GM21529 (cell line): ENCODE results near the gene YIPF2.
"Not testable (repeated sequence)": the region's sequence is repeated elsewhere in the genome, so short reads cannot be mapped to it uniquely, and the experiment has no call there.

Experiments
- ATAC-seq: cut with Tn5 transposase; IDR thresholded peaks from one replicate; pipeline ENCODE4 v1.9.1; 2021; ENCODE audit not compliant: unreplicated experiment

The YIPF2 gene

GRCh38 chr19:10928563-10929401, at the start of gene YIPF2, which contains the start of gene TIMM29:
YIPF2 (minus strand) TSS chr19:10928639; CDS start chr19:10928410, 229 bp downstream.
TIMM29 (plus strand) TSS chr19:10928811; CDS start chr19:10928823, 12 bp downstream.
- ATAC-seq = peak; percentile 80

GRCh38 chr19:10977742-10978092, 49.3 kb upstream of the YIPF2 start:
- ATAC-seq = no peak

DNA sequence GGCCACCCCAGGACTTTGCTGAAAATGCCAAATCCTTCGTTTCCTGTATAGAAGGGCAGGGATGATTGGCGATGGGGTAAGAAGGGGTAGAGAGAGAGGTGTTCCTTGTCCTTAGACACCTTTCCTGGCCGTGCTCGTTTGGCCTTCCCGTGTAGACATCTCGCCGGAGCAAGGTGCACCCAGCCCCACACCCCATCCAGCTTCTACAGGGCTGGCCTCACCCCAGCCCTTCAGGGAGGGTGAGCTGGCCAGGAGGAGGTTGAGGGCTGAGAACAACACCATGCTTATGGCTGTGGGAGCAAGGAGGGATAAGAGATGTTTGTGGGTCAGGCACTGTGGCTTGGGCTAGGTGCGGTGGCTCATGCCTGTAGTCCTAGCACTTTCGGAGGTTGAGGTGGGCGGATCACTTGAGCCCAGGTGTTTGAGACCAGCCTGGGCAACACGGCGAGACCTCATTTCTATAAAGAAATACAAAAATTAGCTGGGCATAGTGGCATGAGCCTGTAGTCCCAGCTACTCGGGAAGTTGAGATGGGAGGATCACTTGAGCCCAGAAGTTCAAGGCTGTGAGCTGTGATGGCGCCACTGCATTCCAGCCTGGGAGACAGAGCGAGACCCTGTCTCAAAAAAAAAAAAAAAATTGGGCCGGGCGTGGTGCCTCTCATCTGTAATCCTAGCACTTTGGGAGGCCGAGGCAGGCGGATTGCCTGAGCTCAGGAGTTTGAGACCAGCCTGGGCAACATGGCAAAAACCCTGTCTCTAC, 47.9 kb upstream of the YIPF2 start:
- no peak for ATAC-seq

- no peak for ATAC-seq
Measured at GRCh38 chr19:10975374-10976130, 47.1 kb upstream of the YIPF2 start.

DNA sequence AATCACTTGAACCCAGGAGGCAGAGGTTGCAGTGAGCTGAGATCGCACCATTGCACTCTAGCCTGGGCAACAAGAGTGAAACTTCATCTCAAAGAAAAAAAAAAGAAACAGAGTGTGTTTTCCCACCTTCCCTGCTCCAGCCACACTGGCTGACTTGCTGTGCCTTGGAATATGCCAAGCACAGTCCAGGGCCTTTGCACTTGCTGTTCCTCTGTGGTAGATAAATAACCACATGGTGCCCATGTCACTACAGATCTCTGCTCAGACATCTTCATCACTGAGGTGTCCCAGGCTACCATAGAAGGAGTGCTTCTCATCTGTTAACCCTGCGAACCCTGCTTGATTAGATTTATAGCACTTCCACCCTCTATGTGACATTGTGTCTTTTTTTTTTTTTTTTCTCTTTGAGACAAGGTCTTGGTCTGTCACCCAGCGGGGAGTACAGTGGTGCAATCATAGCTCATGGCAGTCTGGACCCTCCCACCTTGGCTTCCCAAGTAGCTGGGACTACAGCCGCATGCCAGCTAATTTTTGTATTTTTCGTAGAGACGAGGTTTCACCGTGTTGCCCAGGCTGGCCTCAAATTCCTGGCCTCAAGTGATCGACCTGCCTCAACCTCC, 42.8 kb upstream of the YIPF2 start:
- no peak for ATAC-seq

DNA sequence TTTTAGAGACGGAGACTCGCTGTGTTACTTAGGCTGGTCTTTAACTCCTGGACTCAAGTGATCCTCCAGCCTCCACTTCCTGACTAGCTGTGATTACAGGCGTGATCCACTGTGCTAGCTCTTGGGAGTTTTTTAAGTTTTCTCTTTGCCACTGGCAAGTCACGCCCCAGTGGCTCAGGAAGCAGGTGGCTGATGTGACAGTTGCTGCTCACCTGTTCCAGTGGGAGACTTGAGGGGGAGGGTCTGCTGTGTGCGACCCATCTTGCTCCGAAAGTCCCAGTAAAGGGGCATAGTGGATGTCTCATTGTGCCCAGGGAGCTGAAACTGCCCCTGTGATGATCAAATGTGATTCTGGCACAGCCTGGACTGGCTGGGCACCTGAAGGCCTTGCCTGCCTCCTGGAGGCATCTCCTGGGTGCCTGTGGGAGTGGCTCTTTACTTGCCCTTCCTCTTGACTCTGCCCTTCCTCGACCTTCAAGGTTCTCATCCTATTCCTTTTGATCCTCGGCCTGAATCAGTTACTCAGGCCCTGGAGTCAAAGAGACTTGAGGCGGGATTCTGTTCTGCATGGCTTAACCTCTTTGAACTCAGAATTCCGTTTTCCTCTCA, 40.2 kb upstream of the YIPF2 start:
- no peak for ATAC-seq

- ATAC-seq = no peak
Measured at GRCh38 chr19:10966809-10967208, 38.4 kb upstream of the YIPF2 start.

- no peak for ATAC-seq
Measured at GRCh38 chr19:10965398-10965797, 37.0 kb upstream of the YIPF2 start.

GRCh38 chr19:10964903-10965302, 36.5 kb upstream of the YIPF2 start:
- ATAC-seq = no peak

- no peak for ATAC-seq
Measured at GRCh38 chr19:10963865-10964264, 35.4 kb upstream of the YIPF2 start.

DNA sequence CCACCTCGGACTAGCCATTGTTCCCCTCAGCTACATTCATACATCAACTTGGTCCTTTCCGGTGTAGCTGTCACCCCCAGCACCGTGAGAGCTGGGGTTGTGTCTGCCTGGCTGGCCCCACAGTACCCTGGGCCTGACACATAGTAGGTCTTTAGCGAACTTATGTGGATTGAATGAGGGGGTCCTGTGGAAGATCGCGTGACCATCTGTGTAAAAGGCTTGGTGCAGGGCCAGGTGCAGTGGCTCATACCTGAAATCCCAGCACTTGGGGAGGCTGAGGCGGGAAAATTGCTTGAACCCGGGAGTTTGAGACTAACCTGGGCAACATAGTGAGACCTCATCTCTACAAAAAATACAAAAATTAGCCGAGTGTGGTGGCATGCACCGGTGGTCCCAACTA, 34.4 kb upstream of the YIPF2 start:
- no peak for ATAC-seq

GRCh38 chr19:10961073-10961860, 32.8 kb upstream of the YIPF2 start:
- peak; percentile 27 for ATAC-seq

GRCh38 chr19:10960314-10961072, 32.1 kb upstream of the YIPF2 start, which contains the start of gene SMARCA4:
SMARCA4 (plus strand) TSS chr19:10961030; CDS start chr19:10984152, 23,122 bp downstream.
- ATAC-seq = peak; percentile 58

DNA sequence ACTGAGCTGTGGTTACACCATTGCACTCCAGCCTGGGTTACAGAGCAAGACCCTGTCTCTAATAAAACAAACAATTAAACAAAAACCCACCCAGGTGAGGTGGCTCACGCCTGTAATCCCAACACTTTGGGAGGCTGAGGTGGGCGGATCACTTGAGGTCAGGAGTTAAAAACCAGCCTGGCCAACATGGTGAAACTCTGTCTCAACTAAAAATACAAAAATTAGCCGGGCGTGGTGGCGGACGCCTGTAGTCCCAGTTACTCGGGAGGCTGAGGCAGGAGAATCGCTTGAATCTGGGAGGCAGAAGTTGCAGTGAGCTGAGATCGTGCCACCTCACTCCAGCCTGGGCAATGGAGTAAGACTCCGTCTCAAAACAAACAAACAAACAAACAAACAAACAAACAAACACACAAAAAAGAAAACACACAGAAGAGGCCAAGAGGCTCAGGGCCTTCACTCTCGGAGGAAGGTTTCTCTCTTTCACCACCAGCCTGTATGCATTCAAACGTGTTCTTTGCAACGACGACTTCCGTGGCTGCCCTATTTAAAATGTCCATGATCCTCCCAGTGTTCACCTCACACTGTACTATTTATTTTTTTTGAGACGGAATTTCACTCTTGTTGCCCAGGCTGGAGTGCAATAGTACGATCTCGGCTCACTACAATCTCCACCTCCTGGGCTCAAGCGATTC, 31.0 kb upstream of the YIPF2 start:
- not testable (repeated sequence) for ATAC-seq

DNA sequence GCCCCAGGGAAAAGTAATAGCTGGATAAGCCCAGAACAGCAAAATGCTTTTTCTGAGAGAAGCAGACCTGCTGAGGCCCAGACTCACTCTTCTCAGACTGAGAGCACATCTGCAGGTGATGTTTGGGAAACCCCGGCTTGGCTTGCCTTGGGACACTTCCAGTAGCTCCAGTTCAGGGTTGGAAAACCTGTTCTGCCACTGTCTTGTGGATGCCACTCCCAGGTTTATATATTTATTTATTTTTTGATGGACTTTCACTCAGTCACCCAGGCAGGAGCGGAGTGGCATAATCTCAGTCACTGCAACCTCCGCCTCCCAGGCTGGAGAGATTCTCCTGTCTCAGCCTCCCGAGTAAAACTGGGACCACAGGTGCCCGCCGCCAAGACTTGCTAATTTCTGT, 24.4 kb upstream of the YIPF2 start:
- no peak for ATAC-seq

DNA sequence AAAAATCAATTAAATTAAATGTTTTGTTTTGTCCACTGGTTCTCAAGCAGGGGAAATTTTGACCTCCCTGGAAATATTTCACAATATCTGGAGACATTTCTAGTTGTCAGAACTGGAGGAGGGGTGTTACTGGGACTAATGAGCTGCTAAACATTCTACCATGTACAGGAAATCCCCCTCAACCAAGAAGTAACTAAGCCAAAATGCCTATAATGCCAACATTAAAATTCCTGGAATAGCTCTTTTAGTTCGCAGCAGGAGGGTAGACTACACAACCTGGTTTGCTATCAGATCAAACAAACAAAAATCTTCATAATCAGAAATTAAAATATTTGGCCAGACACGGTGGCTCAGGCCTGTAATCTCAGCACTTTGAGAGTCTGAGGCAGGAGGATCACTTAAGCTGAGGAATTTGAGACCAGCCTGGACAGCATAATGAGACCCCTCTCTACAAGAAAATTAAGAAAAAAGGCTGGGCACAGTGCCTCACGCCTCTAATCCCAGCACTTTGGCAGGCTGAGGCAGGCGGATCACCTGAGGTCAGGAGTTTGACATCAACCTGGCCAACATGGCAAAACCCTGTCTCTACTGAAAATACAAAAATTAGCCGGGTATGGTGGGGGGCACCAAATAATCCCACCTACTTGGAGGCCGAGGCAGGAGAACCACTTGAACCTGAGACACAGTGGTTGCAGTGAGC, 18.7 kb upstream of the YIPF2 start:
- ATAC-seq = no peak

DNA sequence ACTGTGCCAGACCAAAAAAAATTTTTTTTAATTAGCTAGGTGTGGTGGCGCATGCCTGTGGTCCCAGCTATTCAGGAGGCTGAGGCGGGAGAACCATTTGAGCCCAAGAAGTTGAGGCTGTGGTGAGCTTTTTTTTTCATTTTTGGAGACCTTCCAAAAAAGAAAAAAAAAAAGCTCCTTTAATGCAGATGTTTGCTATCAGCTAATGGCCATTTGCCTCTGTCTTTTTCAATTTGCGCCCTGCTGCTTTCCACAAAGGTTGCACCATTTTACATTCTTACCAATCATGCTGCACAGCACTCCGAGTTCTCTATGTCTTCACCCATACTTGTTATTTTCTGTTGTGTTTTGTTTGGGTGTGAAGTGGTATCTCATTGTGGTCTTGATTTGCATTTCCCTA, 16.8 kb upstream of the YIPF2 start:
- no peak for ATAC-seq

DNA sequence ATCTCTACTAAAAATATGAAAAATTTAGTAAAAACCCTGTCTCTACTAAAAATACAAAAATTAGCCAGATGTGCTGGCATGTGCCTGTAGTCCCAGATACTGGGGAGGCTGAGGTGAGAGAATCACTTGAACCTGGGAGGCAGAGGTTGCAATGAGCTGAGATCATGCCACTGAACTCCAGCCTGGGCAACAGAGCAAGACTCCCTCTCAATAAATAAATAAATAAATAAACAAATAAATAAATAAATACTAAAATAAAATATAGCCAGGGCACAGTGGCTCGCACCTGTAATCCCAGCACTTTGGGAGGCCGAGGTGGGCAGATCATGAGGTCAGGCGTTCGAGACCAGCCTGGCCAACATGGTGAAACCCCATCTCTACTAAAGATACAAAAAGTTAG, 15.0 kb upstream of the YIPF2 start:
- not testable (repeated sequence) for ATAC-seq
